ENCODE measurements around the gene KIF24. TPM values are rescaled to one million over a fixed set of nuclear protein-coding genes. Genes with fewer than 3 reads are reported as not detected.
A peak's percentile ranks its signal among the peaks of the same experiment; 100 is the strongest.

KIF24 gene
- total and polyA plus RNA-seq, 2 donors (not counting 1 experiment from before 2014, with no cell fraction given) = 0.07 to 0.79 TPM

DNA sequence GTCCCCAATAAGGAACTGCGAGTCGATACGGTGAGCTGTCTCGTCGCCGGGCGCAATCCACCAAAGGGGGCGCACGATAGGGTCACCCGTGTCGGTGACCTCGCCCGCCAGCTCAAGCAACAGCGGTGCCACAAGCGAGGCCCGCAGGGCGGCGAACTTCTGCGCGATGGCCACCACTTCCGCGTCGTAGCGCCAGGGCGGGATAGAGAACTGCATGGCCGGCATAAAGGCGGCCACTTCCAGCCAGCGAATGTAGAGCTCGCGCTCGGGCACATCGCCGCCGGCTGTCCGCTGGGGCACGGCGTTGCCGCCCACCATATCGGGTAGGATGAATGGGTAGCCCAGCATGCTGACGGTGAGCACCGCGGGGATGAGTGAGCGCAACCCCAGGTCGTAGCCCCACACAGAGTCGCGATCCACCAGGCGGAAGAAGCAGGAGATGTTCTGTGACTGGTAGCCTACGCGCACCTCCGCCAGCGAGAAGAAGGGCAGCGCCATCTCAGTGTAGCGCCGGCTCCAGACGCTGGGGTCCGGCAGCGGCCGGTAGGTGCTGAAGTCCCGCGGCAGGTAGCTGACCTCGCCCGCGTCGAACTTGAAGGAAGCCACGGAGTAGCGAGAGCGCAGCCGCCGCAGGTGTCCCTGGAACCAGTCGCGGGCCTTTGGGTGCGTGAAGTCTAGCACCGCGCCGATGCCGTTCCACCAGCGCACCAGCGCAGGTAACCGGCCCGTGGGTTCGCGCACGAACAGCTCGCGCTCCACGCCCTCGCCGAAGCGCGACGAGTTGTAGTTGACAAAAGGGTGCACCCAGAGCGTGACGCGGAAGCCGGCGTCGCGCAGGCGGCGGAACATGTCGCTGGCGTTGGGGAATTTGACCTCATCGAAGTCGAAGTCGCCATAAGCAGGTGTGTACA, 42.2 kb upstream of the KIF24 start:
- peak; percentile 17 for DNase-seq
- 95% methylated on average over 105 of the region's 105 CpGs for WGBS (ENCODE audit: insufficient coverage)

More for the DNA sequence above, 42.2 kb upstream of the KIF24 start:
- H2AFZ ChIP-seq (ENCODE audit: insufficient read depth, low read depth, low read length, poor library complexity, severe bottlenecking) = no peak overlapping the region
- H3K4me3 Mint-ChIP-seq = peak overlapping the region; percentile 53
- H3K27me3 ChIP-seq (replicated peaks in 1 of 4; ENCODE audit: control extremely low read depth in 1 of 4, control insufficient read depth in 3 of 4, insufficient read depth in 4 of 4, low read length in 3 of 4) = no peaks in the 10 kb centered on the region
- H3K4me2 ChIP-seq (replicated peaks; ENCODE audit: low read depth, low read length, poor library complexity, severe bottlenecking) = peak overlapping the region; percentile 15
- no peaks in the 10 kb centered on the region for H3K9me3 Mint-ChIP-seq (ENCODE audit: insufficient read depth)
- H3K27ac ChIP-seq (ENCODE audit: low read length in 2 of 2) = no peak overlapping the region
- H3K4me1 Mint-ChIP-seq = peaks cover 9% of the 10 kb centered on the region
- peak; percentile 24 for ATAC-seq (ENCODE audit: low read depth)
- peaks cover 5 to 7% of the 10 kb centered on the region in 2 donors for H3K4me1 ChIP-seq (ENCODE audit: control insufficient read depth in 2 of 2, insufficient read depth in 2 of 2, low read length in 2 of 2)
- intact Hi-C loops (cut with micrococcal nuclease) = loop anchor here (10.0 kb wide), 2 partner anchors 446 to 896 kb away; partner anchors contain the start of gene NOL6
- peaks cover 0 to 29% (median 0%) of the 10 kb centered on the region in 3 donors for H3K9me3 ChIP-seq (ENCODE audit: control extremely low read depth in 1 of 3, control insufficient read depth in 2 of 3, insufficient read depth in 1 of 3, low read length in 2 of 3)
- H3K27ac Mint-ChIP-seq = no peak overlapping the region
- H3K36me3 ChIP-seq (replicated peaks in 1 of 2; ENCODE audit: control extremely low read depth in 1 of 2, control insufficient read depth in 1 of 2, extremely low read depth in 1 of 2, insufficient read depth in 2 of 2, low read length in 1 of 2) = no peaks in the 10 kb centered on the region
- TF ChIP-seq, protein P1, sequence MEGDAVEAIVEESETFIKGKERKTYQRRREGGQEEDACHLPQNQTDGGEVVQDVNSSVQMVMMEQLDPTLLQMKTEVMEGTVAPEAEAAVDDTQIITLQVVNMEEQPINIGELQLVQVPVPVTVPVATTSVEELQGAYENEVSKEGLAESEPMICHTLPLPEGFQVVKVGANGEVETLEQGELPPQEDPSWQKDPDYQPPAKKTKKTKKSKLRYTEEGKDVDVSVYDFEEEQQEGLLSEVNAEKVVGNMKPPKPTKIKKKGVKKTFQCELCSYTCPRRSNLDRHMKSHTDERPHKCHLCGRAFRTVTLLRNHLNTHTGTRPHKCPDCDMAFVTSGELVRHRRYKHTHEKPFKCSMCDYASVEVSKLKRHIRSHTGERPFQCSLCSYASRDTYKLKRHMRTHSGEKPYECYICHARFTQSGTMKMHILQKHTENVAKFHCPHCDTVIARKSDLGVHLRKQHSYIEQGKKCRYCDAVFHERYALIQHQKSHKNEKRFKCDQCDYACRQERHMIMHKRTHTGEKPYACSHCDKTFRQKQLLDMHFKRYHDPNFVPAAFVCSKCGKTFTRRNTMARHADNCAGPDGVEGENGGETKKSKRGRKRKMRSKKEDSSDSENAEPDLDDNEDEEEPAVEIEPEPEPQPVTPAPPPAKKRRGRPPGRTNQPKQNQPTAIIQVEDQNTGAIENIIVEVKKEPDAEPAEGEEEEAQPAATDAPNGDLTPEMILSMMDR (IDR thresholded peaks at IDR 0.05) = no peak
- no peak for TF ChIP-seq EZH2 (IDR thresholded peaks at IDR 0.05; ENCODE audit: borderline replicate concordance, insufficient read depth, low read depth, low read length, poor library complexity, severe bottlenecking)
- ChIA-PET POLR2A (no interaction called here), CTCF (no interaction called here)
- H4K20me1 ChIP-seq (ENCODE audit: control insufficient read depth, insufficient read depth, low read length, poor library complexity, severe bottlenecking) = no peaks in the 10 kb centered on the region
- H3K79me2 ChIP-seq (ENCODE audit: control insufficient read depth, insufficient read depth, low read length) = no peaks in the 10 kb centered on the region
- H3K9ac ChIP-seq (ENCODE audit: low read length) = no peak overlapping the region
- H3K4me3 ChIP-seq (ENCODE audit: control extremely low read depth in 1 of 5, extremely low read depth in 1 of 5, insufficient read depth in 1 of 5, low read depth in 2 of 5, low read length in 4 of 5) = no peak overlapping the region
- no peaks in the 10 kb centered on the region for H3K27me3 Mint-ChIP-seq
